ENCODE results near the gene SUMO4.

SUMO4 gene

DNA sequence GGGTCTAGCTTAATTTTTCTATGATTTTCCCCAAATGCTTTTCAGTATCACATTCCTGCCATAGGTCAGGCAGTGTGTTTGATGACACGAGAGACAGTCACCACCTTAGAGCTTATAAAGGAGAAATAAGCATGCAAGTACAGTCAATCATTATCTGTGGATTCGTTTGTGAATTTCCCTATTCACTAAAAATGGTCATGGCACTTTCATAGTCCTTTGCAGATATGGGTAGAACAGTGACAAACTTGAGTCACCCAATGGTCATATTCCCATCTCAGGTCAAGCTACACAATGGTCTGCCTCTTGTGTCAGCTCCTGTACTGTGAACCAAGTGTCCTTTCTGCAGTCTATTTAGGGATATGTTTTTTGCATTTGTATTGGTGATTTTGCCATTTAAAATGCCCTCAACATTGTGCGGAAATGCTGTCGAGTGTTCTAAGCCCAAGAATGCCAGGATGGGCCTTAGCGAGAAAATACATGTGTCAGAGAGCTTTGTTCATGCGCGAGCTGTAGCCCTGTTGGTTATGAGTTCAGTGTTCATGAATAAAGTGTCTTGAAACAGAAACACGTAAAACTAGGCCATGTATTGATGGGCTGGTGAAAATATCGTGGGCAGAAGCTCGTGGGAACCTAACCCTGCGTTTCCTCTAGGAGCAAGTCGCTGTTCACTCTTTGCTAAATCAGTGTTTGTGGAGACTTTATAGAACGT lies 19.8 kb downstream of the SUMO4 start:
- Histone ChIP-seq H3K27ac (no peak overlapping the region), H3K4me3 (no peak overlapping the region)
- TF ChIP-seq, protein P1, sequence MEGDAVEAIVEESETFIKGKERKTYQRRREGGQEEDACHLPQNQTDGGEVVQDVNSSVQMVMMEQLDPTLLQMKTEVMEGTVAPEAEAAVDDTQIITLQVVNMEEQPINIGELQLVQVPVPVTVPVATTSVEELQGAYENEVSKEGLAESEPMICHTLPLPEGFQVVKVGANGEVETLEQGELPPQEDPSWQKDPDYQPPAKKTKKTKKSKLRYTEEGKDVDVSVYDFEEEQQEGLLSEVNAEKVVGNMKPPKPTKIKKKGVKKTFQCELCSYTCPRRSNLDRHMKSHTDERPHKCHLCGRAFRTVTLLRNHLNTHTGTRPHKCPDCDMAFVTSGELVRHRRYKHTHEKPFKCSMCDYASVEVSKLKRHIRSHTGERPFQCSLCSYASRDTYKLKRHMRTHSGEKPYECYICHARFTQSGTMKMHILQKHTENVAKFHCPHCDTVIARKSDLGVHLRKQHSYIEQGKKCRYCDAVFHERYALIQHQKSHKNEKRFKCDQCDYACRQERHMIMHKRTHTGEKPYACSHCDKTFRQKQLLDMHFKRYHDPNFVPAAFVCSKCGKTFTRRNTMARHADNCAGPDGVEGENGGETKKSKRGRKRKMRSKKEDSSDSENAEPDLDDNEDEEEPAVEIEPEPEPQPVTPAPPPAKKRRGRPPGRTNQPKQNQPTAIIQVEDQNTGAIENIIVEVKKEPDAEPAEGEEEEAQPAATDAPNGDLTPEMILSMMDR (IDR thresholded peaks at IDR 0.05): no peak
- DNase-seq (ENCODE audit: low spot score): no peak

DNA sequence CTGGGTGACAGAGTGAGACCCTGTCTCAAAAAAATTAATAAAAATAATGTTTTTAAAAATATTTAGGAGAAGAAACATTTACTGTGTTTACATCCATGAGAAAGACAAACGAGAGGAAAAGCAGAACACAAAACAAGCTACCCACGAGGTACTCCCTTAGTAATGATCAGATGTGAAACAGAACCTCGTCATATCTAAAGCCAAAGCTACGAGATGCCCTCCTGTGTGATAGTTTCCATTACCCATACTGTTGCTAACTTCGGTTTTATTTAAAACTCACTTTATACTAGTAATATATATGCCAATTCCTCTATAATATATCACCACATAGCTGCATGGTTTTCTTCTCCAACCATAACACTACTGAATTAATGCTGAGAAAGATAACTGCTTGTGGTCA lies 21.1 kb downstream of the SUMO4 start:
- Histone ChIP-seq H3K27ac (no peak overlapping the region), H3K4me3 (no peak overlapping the region)
- TF ChIP-seq, protein P1 (IDR thresholded peaks at IDR 0.05): no peak
- no peak for DNase-seq (ENCODE audit: low spot score)

DNA sequence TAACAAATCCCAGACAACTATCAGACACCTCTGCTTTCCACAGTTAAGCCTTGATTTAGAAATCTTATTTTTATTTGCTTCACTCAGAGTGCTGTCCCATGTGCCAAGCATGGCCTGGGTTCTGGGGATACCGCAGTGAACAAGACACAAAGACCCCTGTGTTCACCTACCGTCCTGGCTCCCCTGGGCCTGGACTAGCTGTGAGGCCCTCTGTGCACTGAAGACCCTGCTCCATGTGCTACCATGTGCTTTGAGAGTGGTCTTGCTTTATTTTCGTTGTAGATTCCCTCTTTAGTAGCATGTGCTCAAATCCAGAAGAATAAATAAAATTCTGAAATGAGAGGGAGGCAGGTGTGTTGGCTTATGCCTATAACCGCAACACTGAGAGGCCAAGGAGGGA lies 22.5 kb downstream of the SUMO4 start:
- DNase-seq (ENCODE audit: low spot score): no peak
- Histone ChIP-seq H3K4me3 (no peak overlapping the region), H3K27ac (no peak overlapping the region)
- TF ChIP-seq, protein P1 (IDR thresholded peaks at IDR 0.05): no peak

DNA sequence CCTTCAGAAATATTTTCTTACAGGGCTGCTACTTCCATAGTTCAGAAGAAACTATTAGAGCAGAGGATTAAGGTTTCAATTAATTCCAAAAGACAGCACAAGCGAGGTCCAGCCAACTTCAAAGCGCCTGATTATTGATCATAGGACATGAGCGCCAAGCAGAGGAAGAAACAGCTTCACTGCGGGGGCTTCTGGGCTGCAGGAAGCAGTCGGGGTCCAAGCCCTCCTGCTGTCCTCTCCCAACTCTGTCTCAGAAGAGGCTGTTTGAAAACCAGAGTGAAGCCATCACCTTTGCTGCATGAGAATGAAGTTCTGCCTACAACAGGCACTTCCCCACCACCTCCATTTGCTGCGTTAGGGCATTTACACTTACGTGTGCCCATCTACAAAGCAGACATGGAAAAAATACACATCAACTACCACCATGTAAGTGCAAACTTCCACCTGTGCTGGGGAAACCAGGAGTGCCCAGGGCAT lies 23.9 kb downstream of the SUMO4 start:
- H3K4me3 ChIP-seq: peak overlapping the region; percentile 20
- TF ChIP-seq, protein P1 (IDR thresholded peaks at IDR 0.05): no peak
- H3K27ac ChIP-seq: no peak overlapping the region
- no peak for DNase-seq (ENCODE audit: low spot score)

DNA sequence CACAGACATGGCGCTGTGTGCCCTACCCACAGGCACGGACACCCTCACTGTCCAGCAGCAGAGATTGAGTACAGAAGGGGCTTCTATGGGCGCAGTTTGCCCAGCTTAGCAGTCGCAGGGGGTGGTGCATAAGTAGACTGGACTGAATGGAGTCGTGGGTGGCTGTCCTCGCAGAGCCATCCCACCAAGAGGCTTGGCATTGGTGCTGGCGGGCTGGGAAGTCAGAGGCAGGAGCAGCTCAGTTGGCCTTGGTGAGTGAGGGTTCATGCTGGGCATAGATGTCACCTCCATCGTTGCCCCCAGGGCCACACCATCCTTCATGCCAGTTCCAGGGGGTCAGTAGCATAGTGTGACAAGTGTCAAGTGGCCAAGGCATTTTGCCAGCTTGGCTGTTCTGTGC lies 25.2 kb downstream of the SUMO4 start:
- DNase-seq (ENCODE audit: low spot score): no peak
- TF ChIP-seq, protein P1 (IDR thresholded peaks at IDR 0.05): no peak
- no peak overlapping the region for H3K27ac ChIP-seq
- no peak overlapping the region for H3K4me3 ChIP-seq

DNA sequence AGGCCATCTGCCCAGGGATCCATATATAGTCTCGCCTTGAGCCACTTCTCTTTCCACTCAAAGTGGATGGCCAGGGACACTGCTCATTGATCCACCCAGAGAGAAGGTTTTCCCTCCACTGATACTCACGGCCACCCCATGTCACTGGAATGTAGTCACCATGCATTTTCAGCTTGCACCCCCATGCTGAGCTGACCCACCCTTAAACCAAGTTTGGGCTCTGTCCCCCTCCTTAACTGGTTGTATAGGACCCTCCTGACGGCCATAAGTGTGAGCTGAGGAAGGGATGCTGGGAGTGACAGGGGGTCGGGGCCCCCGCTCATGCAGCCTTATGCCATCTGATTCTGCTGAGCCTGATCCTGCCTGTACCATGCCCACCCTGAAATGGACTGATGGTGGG lies 25.7 kb downstream of the SUMO4 start:
- no peak for DNase-seq (ENCODE audit: low spot score)
- Histone ChIP-seq H3K27ac (no peak overlapping the region), H3K4me3 (no peak overlapping the region)
- TF ChIP-seq, protein P1 (IDR thresholded peaks at IDR 0.05): no peak

DNA sequence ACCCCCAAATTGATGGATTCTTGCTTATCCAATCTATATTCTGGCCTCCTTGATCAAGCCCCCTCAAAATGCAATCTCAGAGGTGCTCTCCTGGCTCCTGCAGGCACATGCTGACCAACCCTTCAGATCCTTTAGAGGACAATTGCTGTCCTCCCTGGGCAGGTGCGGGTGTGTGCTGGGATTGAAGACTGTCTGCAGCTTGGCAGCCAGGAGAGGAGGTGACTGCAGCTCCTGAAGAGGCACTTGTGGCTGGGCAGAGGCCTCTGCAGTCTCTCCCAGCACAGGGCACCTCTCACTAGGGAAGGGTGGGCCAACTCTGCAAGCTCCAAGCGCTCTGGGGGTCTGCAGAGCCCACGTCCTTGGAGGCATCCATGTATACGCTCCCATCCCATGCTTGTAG lies 28.5 kb downstream of the SUMO4 start:
- no peak for DNase-seq (ENCODE audit: low spot score)
- TF ChIP-seq, protein P1 (IDR thresholded peaks at IDR 0.05): no peak
- H3K27ac ChIP-seq: no peak overlapping the region
- H3K4me3 ChIP-seq: no peak overlapping the region

All from coronary artery (tissue), 2 donors.